HG03175 (cell line): Measurements from ENCODE around the gene ADAMTS13.

Experiments
- ATAC-seq: cut with Tn5 transposase; IDR thresholded peaks from one replicate; pipeline ENCODE4 v1.9.1; 2021; ENCODE audit warnings: mild to moderate bottlenecking, moderate library complexity; ENCODE audit not compliant: unreplicated experiment

The ADAMTS13 gene

DNA sequence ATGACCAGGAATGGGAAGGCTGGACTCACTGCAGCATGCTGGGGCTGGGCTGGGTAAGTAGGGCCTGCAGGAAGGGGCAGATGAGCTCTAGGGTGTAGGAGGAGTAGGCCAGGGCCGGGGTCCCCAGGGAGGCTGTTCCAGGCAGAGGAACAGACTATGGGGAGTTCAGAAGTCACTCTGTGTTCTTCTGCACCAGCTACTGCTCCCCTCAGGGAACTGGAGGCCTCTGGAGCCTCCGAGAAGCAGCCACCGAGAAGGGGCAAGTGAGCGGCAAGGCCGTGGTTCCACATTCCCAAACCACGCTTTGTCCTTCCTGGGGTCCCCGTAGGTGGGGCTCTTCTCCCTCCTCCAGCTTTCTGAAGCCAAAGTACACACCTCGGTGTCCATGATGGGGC lies 65.2 kb downstream of the ADAMTS13 start:
- ATAC-seq, result no peak

- ATAC-seq, result no peak
Measured at GRCh38 chr9:133488686-133489252, 66.6 kb downstream of the ADAMTS13 start.

GRCh38 chr9:133489253-133490190 lies 67.4 kb downstream of the ADAMTS13 start:
- ATAC-seq, result no peak

DNA sequence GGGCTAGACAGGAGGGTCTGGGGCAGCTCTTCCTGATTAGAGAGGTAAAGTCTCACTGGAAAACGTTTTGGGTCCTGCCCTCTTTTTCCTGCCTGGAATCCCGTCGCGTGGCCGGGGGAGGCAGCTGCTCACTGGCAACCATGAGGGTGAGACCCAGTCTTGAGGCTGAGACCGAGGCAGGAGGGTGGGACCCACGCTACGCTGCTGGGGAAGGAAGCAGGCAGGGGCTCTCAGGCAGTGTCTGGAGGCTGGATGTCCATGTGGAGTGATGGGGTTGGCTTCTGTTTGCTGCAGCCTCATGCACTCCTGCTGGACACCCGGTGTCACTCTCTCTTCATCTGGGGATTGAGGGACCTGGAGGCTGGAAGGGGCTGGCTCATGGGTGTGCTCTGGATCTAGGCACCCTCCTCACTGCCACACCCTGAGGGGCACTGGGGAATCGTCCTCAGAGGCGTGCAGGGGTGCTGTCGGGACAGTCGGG lies 68.1 kb downstream of the ADAMTS13 start:
- no peak for ATAC-seq

DNA sequence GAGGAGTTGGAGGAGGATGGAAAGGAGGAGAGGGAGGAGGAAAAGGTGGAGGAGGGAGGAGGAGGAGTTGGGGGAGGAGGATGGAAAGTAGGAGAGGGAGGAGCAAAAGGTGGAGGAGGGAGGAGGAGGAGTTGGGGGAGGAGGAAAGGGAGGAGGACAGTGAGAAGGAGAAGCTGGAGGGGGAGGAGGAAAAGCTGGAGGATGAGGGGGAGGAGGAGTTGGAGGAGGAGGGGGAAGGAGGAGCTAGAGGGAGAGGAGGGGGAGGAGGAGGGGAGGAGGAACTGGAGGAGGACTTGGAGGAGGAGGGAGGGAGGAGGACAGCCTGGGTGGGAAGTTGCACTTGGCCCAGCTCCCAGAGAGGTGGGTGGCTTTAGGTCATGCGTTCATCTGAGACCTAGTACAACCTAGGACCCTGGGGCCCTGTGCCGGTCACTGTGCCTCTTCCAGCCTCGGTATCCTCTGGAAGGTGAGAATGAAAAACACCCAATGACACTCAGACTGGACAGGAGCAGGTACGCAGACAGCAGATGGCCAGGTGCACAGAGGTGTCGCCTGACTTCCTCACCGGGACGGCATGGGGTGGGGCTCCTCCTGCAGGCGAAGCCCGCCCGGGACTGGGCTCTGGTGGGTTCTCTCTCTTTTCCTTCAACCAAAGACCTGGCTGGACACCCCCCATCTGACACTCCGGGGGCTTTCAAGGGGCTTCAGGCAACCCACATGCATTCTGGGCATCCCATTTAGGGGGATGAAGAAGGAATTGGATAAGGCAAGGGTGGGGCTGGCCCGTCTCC lies 68.9 kb downstream of the ADAMTS13 start:
- no peak for ATAC-seq

DNA sequence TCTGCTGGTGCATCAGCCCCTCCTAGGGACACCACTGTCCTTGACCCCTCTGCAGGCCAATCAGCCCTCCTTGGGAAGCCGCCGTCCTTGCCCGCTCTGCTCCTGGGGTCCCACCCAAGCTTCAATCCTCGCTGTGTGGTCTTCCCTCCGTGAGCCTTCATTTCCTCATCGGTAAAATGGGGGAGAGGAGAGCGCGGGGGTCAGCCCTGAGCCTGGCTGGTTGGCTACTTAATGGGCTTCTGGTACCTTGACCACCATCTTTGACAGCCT lies 69.4 kb downstream of the ADAMTS13 start:
- no peak for ATAC-seq

GRCh38 chr9:133492061-133493021 lies 70.2 kb downstream of the ADAMTS13 start:
- no peak for ATAC-seq

GRCh38 chr9:133493428-133493827 lies 71.3 kb downstream of the ADAMTS13 start:
- no peak for ATAC-seq

DNA sequence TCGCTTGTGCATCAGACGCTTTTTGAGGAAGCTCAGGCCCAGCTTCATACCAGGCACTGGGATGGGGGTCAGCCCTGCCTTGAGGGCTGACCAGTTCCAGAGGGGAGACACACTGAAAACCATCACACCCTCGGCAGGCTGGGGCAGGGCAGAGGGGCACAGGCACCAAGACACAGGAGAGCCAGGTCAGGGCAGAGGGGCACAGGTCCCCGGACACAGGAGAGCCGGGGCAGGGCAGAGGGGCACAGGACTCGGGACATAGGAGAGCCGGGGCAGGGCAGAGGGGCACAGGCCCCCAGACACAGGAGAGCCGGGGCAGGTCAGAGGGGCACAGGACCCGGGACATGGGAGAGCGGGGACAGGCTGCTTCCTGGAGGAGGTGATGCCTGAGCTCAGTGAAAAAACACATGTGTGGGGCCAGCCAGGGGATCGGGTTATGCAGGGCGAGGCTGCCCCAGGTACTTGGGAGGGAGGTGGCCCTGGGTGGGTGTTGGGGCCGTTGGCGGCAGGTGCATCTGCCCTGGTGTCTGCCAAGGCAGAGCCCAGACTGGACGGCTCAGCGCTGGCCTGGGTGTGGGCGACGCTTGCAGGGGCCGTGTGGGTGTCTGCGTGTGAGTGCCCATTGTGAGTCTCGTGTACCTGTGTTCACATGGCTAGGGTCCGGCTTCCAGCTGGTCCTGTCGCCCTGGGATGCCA lies 71.8 kb downstream of the ADAMTS13 start:
- no peak for ATAC-seq

- ATAC-seq, result no peak
Measured at GRCh38 chr9:133494636-133495326, 72.6 kb downstream of the ADAMTS13 start.

DNA sequence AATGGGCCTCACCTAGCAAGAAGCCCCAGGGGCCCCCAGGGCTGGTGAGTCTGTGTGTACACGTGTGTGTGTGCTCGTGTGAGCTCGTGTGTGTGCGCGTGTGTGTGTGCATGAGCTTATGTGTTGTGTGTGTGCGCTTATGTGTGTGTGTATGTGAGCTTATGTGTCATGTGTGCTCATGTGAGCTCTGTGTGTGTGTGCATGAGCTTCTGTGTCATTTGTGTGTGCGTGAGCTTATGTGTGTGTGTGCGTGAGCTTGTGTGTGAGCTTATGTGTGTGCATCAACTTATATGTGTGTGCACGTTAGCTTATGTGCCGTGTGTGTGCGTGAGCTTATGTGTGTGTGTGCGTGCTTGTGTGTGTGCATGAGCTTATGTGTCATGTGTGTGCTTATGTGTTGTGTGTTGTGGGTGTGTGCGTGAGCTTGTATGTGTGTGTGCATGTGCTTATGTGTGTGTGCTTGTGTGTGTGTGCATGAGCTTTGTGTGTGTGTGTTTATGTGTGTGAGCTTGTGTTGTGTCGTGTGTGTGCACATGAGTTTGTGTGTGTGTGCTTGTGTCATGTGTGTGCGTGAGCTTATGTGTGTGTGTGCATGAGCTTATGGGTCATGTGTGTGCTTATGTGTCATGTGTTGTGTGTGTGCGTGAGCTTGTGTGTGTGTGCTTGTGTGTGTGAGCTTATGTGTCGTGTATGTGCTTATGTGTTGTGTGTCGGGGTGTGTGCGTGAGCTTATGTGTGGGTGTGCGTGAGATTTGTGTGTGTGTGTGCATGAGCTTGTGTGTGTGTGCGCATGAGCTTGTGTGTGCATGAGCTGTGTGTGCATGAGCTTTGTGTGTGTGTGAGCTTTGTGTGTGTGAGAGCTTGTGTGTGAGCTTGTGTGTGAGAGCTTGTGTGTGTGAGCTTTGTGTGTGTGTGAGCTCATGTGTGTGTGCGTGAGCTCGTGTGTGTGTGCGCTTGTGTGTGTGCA lies 73.4 kb downstream of the ADAMTS13 start:
- no peak for ATAC-seq

DNA sequence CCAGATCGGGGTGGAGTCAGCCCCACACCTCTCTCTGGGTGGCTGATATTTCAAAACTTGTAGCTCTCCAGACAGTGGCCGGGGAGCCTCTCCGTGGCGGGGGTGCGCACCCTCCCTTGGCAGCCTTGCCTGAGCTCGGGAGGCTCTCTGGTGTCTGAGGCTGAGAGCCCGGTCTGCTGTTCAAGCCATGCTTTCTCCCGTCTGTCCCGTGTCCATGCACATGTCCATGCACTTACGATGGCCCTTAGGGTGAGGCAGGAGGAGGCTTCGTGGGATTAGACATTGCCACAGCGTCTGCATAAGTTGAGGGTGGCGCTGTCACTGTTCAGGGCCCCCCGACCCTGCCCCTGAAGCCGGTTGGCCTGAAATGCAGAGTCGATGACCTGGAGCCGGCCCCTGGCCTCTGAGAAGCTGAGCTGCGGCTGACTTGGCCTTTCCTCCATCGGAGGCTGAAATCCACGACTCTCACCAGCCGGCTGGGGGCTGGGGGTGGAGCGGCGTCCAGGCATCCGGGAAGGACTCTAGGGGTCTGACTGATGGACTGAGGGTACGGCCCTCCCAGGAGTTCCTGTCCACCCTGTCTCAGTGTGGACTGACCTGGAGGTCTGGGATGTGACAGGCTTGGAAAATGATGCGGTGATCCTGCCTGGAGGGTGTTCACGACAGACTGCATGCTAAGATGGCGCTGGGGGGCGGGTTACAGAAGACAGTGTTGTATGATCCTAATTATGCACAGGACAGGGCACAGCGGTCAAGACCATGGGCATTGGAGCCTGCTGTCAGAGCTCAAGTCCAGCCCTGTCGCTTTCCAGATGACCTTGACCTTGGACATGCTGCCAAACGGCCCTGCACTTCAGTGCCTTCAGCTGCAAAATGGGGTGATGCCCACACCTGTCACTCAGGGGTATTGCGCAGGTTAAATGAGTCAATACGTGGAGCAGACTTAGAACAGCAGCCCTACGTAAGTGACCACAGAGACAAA lies 75.0 kb downstream of the ADAMTS13 start:
- no peak for ATAC-seq

GRCh38 chr9:133499132-133499891 lies 77.1 kb downstream of the ADAMTS13 start:
- ATAC-seq, result no peak

GRCh38 chr9:133499892-133500270 lies 77.7 kb downstream of the ADAMTS13 start:
- ATAC-seq, result no peak

- no peak for ATAC-seq
Measured at GRCh38 chr9:133502112-133502511, 79.9 kb downstream of the ADAMTS13 start.

DNA sequence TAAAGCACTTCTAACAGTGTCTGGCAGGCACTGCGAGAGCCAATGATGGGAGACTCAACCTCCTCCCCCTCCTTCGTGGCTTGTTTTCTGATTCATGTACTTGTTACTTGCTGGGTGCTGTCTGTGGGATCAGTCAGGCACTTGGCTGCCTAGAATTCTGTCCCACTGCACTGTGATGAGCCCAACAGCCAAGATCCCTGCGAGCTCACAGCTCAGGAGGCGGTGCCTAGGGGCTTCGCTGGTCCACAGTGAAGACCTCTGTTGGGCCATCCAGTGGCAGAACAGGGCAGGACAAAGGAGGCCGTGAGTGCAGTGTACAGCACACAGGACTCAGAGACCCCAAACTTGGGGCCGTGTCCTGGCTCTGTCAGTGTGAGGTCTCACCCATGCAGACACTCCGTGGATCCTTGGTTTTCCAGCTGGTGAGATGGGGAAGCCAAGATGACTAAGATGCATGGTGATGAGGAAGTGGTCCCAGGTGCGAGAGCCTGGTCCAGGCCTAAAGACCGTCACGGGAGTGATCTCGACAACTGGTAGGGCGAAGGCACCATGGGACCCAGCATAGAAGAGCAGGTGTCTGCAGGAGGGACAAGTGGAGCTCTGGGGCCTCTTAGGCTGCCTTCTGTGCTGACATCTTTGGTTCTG lies 83.1 kb downstream of the ADAMTS13 start:
- no peak for ATAC-seq
